Neuronal stem cell (in vitro differentiated cells): ENCODE results near the gene LAMA2.

ENCODE experiments used
- DNase-seq: peaks from one replicate; pipeline ENCODE4 v3.0.0-alpha.2; 2013; ENCODE audit warnings: low spot score
- H2AFZ ChIP-seq: one replicate; pipeline ENCODE4 v1.6.1; 2013; ENCODE audit warnings: mild to moderate bottlenecking, low read length, inconsistent platforms
- H2AK5ac ChIP-seq: 2 replicates; pipeline ENCODE4 v1.6.1; 2013; ENCODE audit warnings: low read depth, mild to moderate bottlenecking, inconsistent platforms, low read length, moderate library complexity, mixed read lengths
- H2BK120ac ChIP-seq: 2 replicates; pipeline ENCODE4 v1.6.1; 2013; ENCODE audit warnings: low read depth, mild to moderate bottlenecking, inconsistent platforms, low read length, moderate library complexity, mixed read lengths
- H2BK12ac ChIP-seq: one replicate; pipeline ENCODE4 v1.6.1; 2013; ENCODE audit warnings: low read length, inconsistent platforms
- H2BK15ac ChIP-seq: 2 replicates; pipeline ENCODE4 v1.6.1; 2013; ENCODE audit warnings: mild to moderate bottlenecking, low read length, inconsistent platforms, mixed read lengths
- H2BK5ac ChIP-seq: one replicate; pipeline ENCODE4 v1.6.1; 2013; ENCODE audit warnings: inconsistent platforms, mild to moderate bottlenecking, low read length, moderate library complexity
- H3K14ac ChIP-seq: one replicate; pipeline ENCODE4 v1.6.1; 2013; ENCODE audit warnings: low read length, inconsistent platforms
- H3K18ac ChIP-seq: 2 replicates; pipeline ENCODE4 v1.6.1; 2013; ENCODE audit warnings: low read length, inconsistent platforms
- H3K23ac ChIP-seq: 2 replicates; pipeline ENCODE4 v1.6.1; 2013; ENCODE audit warnings: low read depth, mild to moderate bottlenecking, mixed read lengths, low read length, inconsistent platforms; ENCODE audit not compliant: poor library complexity
- H3K27ac ChIP-seq: replicated peaks from 3 replicates; pipeline ENCODE4 v1.5.1; 2013; ENCODE audit warnings: low read length, inconsistent platforms
- H3K27me3 ChIP-seq, 3 experiments: 2 replicates each; pipeline ENCODE4 v1.6.1; 2013; ENCODE audit warnings: low read length in 3 of 3, mild to moderate bottlenecking in 2 of 3, inconsistent platforms in 1 of 3, low read depth in 1 of 3, mixed read lengths in 1 of 3, moderate library complexity in 1 of 3; ENCODE audit not compliant: control insufficient read depth in 3 of 3, insufficient read depth in 3 of 3
- H3K36me3 ChIP-seq, 2 donors: replicated peaks in 1 of 2; 2 replicates each; pipeline ENCODE4 v1.6.1; 2013; ENCODE audit warnings: low read length in 2 of 2; ENCODE audit not compliant: control insufficient read depth in 2 of 2, insufficient read depth in 2 of 2
- H3K4ac ChIP-seq: 2 replicates; pipeline ENCODE4 v1.6.1; 2013; ENCODE audit warnings: inconsistent platforms, mild to moderate bottlenecking, low read length, moderate library complexity
- H3K4me1 ChIP-seq, 2 donors: 1 replicate in 1 of 2; 2 replicates in 1 of 2; pipeline ENCODE4 v1.6.1; 2013; ENCODE audit warnings: low read length in 2 of 2, low read depth in 1 of 2; ENCODE audit not compliant: control insufficient read depth in 2 of 2, insufficient read depth in 1 of 2
- H3K4me2 ChIP-seq: one replicate; pipeline ENCODE4 v1.6.1; 2013; ENCODE audit warnings: mild to moderate bottlenecking, low read length, inconsistent platforms; ENCODE audit not compliant: insufficient read depth, poor library complexity, severe bottlenecking
- H3K4me3 ChIP-seq, 2 donors: 2 replicates each; pipeline ENCODE4 v1.5.1; 2013; ENCODE audit warnings: low read length in 2 of 2, mild to moderate bottlenecking in 2 of 2, inconsistent platforms in 1 of 2, moderate library complexity in 1 of 2
- H3K79me1 ChIP-seq: one replicate; pipeline ENCODE4 v1.6.1; 2013; ENCODE audit warnings: low read depth, mild to moderate bottlenecking, inconsistent platforms, low read length, moderate library complexity
- H3K9ac ChIP-seq: one replicate; pipeline ENCODE4 v1.6.1; 2013; ENCODE audit warnings: mild to moderate bottlenecking, low read depth, low read length, inconsistent platforms; ENCODE audit not compliant: poor library complexity
- H3K9me3 ChIP-seq, 2 donors: replicated peaks in 1 of 2; 2 replicates each; pipeline versions ENCODE3 to v1.6.1; 2013; ENCODE audit warnings: low read length in 2 of 2, mild to moderate bottlenecking in 2 of 2, inconsistent platforms in 1 of 2, low read depth in 1 of 2, mixed read lengths in 1 of 2, moderate library complexity in 1 of 2; ENCODE audit not compliant: control insufficient read depth in 2 of 2, insufficient read depth in 1 of 2
- H4K8ac ChIP-seq: one replicate; pipeline ENCODE4 v1.6.1; 2013; ENCODE audit warnings: low read depth, mild to moderate bottlenecking, inconsistent platforms, low read length, moderate library complexity
- H4K91ac ChIP-seq: one replicate; pipeline ENCODE4 v1.6.1; 2013; ENCODE audit warnings: low read length, low read depth, mild to moderate bottlenecking, inconsistent platforms; ENCODE audit not compliant: poor library complexity
- WGBS, 2 donors: extraction: QIAGEN DNeasy Blood & Tissue Kit; methylation state at CpG; one replicate each; pipeline ENCODE4 v1.1.7; 2013; ENCODE audit warnings: missing lambda C conversion rate in 2 of 2, mixed read lengths in 1 of 2; ENCODE audit not compliant: insufficient read length in 2 of 2, insufficient replicate concordance in 1 of 2; ENCODE audit errors: extremely low coverage in 2 of 2; 5-methylcytosine and 5-hydroxymethylcytosine counted together

The LAMA2 gene

GRCh38 chr6:129453073-129453472, 570.1 kb downstream of the LAMA2 start:
- Histone ChIP-seq H2AFZ (no peak overlapping the region), H4K91ac (no peak overlapping the region), H3K27ac (no peak overlapping the region), H3K9me3 (no peaks in the 10 kb centered on the region), H2BK12ac (no peak overlapping the region), H2BK5ac (no peak overlapping the region), H2BK15ac (no peak overlapping the region), H2AK5ac (no peak overlapping the region), H3K4ac (no peak overlapping the region), H3K4me1 (no peaks in the 10 kb centered on the region), H3K9ac (no peak overlapping the region), H4K8ac (no peak overlapping the region), H3K4me3 (no peak overlapping the region), H3K27me3 (no peaks in the 10 kb centered on the region), H2BK120ac (no peak overlapping the region), H3K4me2 (no peak overlapping the region), H3K23ac (no peak overlapping the region), H3K14ac (no peak overlapping the region), H3K36me3 (no peaks in the 10 kb centered on the region), H3K79me1 (no peaks in the 10 kb centered on the region), H3K18ac (no peak overlapping the region)
- no peak for DNase-seq
- no CpG with 5 or more reads among the region's 3 CpGs for WGBS, 2 donors

DNA sequence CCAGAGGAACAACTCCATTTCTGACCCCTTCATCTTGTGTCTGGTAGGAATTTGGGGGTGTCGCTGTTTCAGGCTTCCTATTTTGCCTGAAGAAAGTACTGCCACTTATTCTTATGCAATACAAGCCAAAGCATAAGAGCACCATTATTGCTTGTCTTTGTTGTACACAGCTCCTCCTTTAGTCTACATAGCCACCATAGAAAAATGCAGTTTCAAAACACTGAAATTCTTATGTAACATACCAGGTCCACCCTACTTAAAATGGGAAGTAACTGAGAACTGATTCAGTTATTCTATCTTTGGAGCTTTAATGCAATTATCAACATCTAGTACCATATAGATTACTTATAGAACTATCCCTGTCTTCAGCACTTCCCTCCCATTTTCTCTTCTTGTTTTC, 571.5 kb downstream of the LAMA2 start:
- no peak overlapping the region for H2BK5ac ChIP-seq
- no peak overlapping the region for H3K27ac ChIP-seq
- no peak overlapping the region for H2BK120ac ChIP-seq
- H3K23ac ChIP-seq: no peak overlapping the region
- no peak overlapping the region for H3K4me3 ChIP-seq
- DNase-seq: no peak
- no peaks in the 10 kb centered on the region for H3K4me1 ChIP-seq
- no CpG with 5 or more reads among the region's 1 CpG for WGBS, 2 donors
- no peak overlapping the region for H4K8ac ChIP-seq
- H3K4me2 ChIP-seq: no peak overlapping the region
- H2BK12ac ChIP-seq: no peak overlapping the region
- no peak overlapping the region for H2BK15ac ChIP-seq
- no peaks in the 10 kb centered on the region for H3K9me3 ChIP-seq
- no peak overlapping the region for H3K9ac ChIP-seq
- H2AK5ac ChIP-seq: no peak overlapping the region
- H3K27me3 ChIP-seq: no peaks in the 10 kb centered on the region
- no peak overlapping the region for H4K91ac ChIP-seq
- no peak overlapping the region for H3K14ac ChIP-seq
- H3K18ac ChIP-seq: no peak overlapping the region
- no peaks in the 10 kb centered on the region for H3K79me1 ChIP-seq
- no peak overlapping the region for H2AFZ ChIP-seq
- H3K36me3 ChIP-seq: no peaks in the 10 kb centered on the region
- no peak overlapping the region for H3K4ac ChIP-seq

DNA sequence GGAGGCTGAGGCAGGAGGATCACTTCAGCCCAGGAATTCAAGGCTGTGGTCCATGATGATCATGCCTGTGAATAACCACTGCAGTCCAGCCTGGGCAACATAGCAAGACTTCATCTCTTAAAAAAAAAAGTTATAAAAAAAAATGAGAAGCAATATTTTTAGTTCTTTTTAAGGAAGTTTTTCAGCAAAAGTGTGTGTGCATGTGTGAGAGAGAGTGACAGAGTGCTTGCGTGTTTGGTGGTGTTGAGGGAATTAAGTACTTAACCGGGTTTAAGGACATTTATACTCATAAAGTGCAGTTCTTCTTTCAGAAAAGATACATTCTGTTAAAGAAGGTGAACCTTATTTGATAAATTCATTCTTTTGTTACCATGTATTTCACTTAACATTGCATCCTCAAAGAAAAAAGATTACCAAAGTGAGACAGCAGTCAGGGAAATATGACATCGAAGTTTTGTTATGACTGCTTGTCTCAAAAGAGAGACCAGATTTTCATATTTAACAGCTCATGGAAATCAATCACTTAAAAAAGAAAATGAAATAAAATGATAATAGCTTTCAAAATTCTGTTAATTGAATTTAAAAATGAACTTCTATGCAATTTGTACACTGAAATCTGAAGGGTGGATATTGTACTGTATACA, 572.3 kb downstream of the LAMA2 start:
- no peaks in the 10 kb centered on the region for H3K79me1 ChIP-seq
- H3K9ac ChIP-seq: no peak overlapping the region
- H2BK120ac ChIP-seq: no peak overlapping the region
- WGBS, 2 donors: no CpG with 5 or more reads among the region's 3 CpGs
- H3K27ac ChIP-seq: no peak overlapping the region
- no peak overlapping the region for H4K91ac ChIP-seq
- no peak overlapping the region for H3K4me3 ChIP-seq
- no peak overlapping the region for H3K4ac ChIP-seq
- H3K18ac ChIP-seq: no peak overlapping the region
- no peak overlapping the region for H3K4me2 ChIP-seq
- no peaks in the 10 kb centered on the region for H3K4me1 ChIP-seq
- no peak overlapping the region for H2AFZ ChIP-seq
- no peak overlapping the region for H3K14ac ChIP-seq
- H3K9me3 ChIP-seq: no peaks in the 10 kb centered on the region
- H2AK5ac ChIP-seq: no peak overlapping the region
- no peaks in the 10 kb centered on the region for H3K27me3 ChIP-seq
- no peak overlapping the region for H3K23ac ChIP-seq
- no peak overlapping the region for H2BK15ac ChIP-seq
- no peak overlapping the region for H2BK5ac ChIP-seq
- H4K8ac ChIP-seq: no peak overlapping the region
- DNase-seq: no peak
- no peaks in the 10 kb centered on the region for H3K36me3 ChIP-seq
- H2BK12ac ChIP-seq: no peak overlapping the region

- H3K27me3 ChIP-seq: no peaks in the 10 kb centered on the region
- no peak overlapping the region for H2BK12ac ChIP-seq
- no peak overlapping the region for H2AK5ac ChIP-seq
- WGBS, 2 donors: no CpG with 5 or more reads among the region's 2 CpGs
- no peak overlapping the region for H2AFZ ChIP-seq
- H3K18ac ChIP-seq: no peak overlapping the region
- no peak overlapping the region for H4K8ac ChIP-seq
- no peak overlapping the region for H2BK15ac ChIP-seq
- H3K4me1 ChIP-seq: no peaks in the 10 kb centered on the region
- H4K91ac ChIP-seq: no peak overlapping the region
- H3K4me3 ChIP-seq: no peak overlapping the region
- DNase-seq: no peak
- H3K9me3 ChIP-seq: no peaks in the 10 kb centered on the region
- no peaks in the 10 kb centered on the region for H3K79me1 ChIP-seq
- no peak overlapping the region for H3K27ac ChIP-seq
- no peak overlapping the region for H2BK120ac ChIP-seq
- H3K36me3 ChIP-seq: no peaks in the 10 kb centered on the region
- H3K14ac ChIP-seq: no peak overlapping the region
- H3K23ac ChIP-seq: no peak overlapping the region
- H3K4me2 ChIP-seq: no peak overlapping the region
- no peak overlapping the region for H2BK5ac ChIP-seq
- H3K4ac ChIP-seq: no peak overlapping the region
- no peak overlapping the region for H3K9ac ChIP-seq
These were observed 577.3 kb downstream of the LAMA2 start for GRCh38 chr6:129460221-129460620.
